Endodermal cell (in vitro differentiated cells): ENCODE data around the gene GTF2IRD1. TPM values are rescaled to one million over a fixed set of nuclear protein-coding genes. Genes with fewer than 3 reads are reported as not detected.

Source experiments
- DNase-seq: peaks from one replicate; pipeline ENCODE4 v3.0.0-alpha.2; 2017
- H3K27ac ChIP-seq: 2 replicates; pipeline ENCODE4 v1.5.1; 2013; ENCODE audit warnings: mild to moderate bottlenecking, low read depth, low read length, moderate library complexity
- H3K27me3 ChIP-seq: 2 replicates; pipeline ENCODE4 v1.6.1; 2013; ENCODE audit warnings: mild to moderate bottlenecking, low read length, moderate library complexity; ENCODE audit not compliant: insufficient read depth, control insufficient read depth, poor library complexity, severe bottlenecking
- H3K36me3 ChIP-seq: 2 replicates; pipeline ENCODE4 v1.7.0; 2013; ENCODE audit warnings: mild to moderate bottlenecking, low read length, moderate library complexity; ENCODE audit not compliant: control insufficient read depth, insufficient read depth
- H3K4me1 ChIP-seq: one replicate; pipeline ENCODE4 v1.7.0; 2013; ENCODE audit warnings: low read length; ENCODE audit not compliant: control insufficient read depth, insufficient read depth
- H3K4me3 ChIP-seq: 2 replicates; pipeline ENCODE4 v1.5.1; 2013; ENCODE audit warnings: mild to moderate bottlenecking, low read length, moderate library complexity
- H3K9ac ChIP-seq: 2 replicates; pipeline ENCODE4 v1.6.1; 2013; ENCODE audit warnings: mild to moderate bottlenecking, low read length, moderate library complexity; ENCODE audit not compliant: poor library complexity, severe bottlenecking; ENCODE audit errors: extremely low read depth
- H3K9me3 ChIP-seq: 2 replicates; pipeline ENCODE4 v1.6.1; 2013; ENCODE audit warnings: mild to moderate bottlenecking, low read length, moderate library complexity; ENCODE audit not compliant: control insufficient read depth
- H3K27ac Mint-ChIP-seq: 2 replicates; pipeline ENCODE4 v1.8.0; 2020; ENCODE audit warnings: mixed read lengths
- H3K27me3 Mint-ChIP-seq: 2 replicates; pipeline ENCODE4 v1.8.0; 2021; ENCODE audit warnings: mild to moderate bottlenecking, mixed read lengths; ENCODE audit not compliant: insufficient read depth
- H3K36me3 Mint-ChIP-seq: 2 replicates; pipeline ENCODE4 v1.8.0; 2020; ENCODE audit warnings: low read depth, mixed read lengths
- H3K4me1 Mint-ChIP-seq: 2 replicates; pipeline ENCODE4 v1.8.0; 2020; ENCODE audit warnings: mixed read lengths
- H3K4me3 Mint-ChIP-seq: 2 replicates; pipeline ENCODE4 v1.8.0; 2020; ENCODE audit warnings: mild to moderate bottlenecking, moderate library complexity, mixed read lengths
- H3K9me3 Mint-ChIP-seq: 2 replicates; pipeline ENCODE4 v1.8.0; 2020; ENCODE audit warnings: mild to moderate bottlenecking, mixed read lengths
- WGBS, 2 experiments: methylation state at CpG; one replicate each; pipeline versions ENCODE4 v1.1.5 to v1.1.7; 2013; ENCODE audit warnings: missing lambda C conversion rate in 2 of 2, mixed read lengths in 1 of 2; ENCODE audit not compliant: insufficient coverage in 1 of 2, insufficient read length in 1 of 2; 5-methylcytosine and 5-hydroxymethylcytosine counted together
- total RNA-seq, 2 donors: library from RNA; stranded (reverse); fragmentation: NEBNext Ultra II Directional in 1 of 2; extraction: Animal tissue kit (Norgen Biotek cat#: 25700) in 1 of 2; gene quantifications; 2 replicates in 1 of 2; 3 replicates in 1 of 2; pipeline ENCODE4 v1.2.1, GENCODE V29; 2021
- TF ChIP-seq, protein P1 (sequence below): fragments of 200-600 bp; sonication (generic); conservative IDR thresholded peaks from 2 replicates; pipeline ENCODE4 v1.5.0; 2021; ENCODE audit warnings: antibody characterized with exemption, mild to moderate bottlenecking

GTF2IRD1 gene
- total RNA-seq, 2 donors from 2014 or later = 54.8 to 84.4 TPM

DNA sequence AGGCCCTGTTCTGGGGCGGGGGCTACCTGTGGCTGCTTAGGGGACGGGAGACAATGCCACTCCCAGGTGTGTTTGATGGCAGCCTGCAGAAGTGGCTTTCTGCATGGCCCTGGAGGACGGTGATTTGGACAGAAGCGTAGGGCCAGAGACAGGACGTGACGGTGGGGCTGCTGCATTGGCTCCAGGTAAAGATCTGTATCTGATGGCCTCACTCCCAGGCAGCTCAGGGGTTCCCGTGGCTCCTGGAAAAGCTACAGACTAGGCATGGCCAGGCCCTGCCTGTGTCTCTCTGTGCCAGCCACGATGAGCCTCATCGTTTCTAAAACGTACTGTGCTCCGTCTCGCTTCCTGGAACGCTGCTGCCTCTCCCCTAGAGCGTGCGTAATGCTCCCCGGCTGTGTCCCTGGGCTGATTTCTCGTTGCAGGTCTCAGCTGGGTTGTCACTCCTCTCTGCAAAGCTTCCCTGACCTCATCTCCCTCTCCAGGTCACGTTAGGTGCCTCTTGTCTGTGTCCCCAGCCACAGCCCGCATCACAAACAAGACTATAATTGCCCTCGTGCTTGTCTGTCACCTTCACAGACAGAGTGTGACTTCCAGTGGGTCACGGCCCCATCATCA is 12.6 kb downstream of the GTF2IRD1 start:
- Mint-ChIP-seq H3K27me3 (no peaks in the 10 kb centered on the region), H3K27ac (peak overlapping the region; percentile 50)
- H3K27ac ChIP-seq = peak overlapping the region; percentile 3

DNA sequence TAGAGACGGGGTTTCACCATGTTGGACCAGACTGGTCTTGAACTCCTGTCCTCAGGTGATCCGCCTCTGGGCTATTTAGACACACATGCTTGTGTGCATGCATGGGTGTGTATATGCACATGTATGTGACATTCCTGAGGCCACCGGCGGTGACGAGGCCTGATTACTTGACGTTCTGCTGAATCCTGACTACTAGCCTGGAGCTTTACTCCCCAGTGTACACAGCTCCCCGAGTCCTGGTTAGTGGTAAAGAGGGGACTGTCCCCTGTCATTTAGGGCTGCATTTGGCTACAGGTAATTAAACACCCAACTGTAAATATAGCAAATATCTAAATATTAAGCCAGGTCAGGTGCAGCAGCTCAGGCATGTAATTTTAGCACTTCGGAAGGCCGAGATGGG is 14.2 kb downstream of the GTF2IRD1 start:
- H3K36me3 ChIP-seq = peaks cover 24% of the 10 kb centered on the region
- Mint-ChIP-seq H3K9me3 (no peaks in the 10 kb centered on the region), H3K4me1 (peaks cover 8% of the 10 kb centered on the region), H3K27me3 (no peaks in the 10 kb centered on the region), H3K4me3 (no peak overlapping the region), H3K36me3 (peaks cover 22% of the 10 kb centered on the region), H3K27ac (peak overlapping the region; percentile 23)
- H3K9me3 ChIP-seq = no peaks in the 10 kb centered on the region
- no peak overlapping the region for H3K27ac ChIP-seq
- TF ChIP-seq, protein P1, sequence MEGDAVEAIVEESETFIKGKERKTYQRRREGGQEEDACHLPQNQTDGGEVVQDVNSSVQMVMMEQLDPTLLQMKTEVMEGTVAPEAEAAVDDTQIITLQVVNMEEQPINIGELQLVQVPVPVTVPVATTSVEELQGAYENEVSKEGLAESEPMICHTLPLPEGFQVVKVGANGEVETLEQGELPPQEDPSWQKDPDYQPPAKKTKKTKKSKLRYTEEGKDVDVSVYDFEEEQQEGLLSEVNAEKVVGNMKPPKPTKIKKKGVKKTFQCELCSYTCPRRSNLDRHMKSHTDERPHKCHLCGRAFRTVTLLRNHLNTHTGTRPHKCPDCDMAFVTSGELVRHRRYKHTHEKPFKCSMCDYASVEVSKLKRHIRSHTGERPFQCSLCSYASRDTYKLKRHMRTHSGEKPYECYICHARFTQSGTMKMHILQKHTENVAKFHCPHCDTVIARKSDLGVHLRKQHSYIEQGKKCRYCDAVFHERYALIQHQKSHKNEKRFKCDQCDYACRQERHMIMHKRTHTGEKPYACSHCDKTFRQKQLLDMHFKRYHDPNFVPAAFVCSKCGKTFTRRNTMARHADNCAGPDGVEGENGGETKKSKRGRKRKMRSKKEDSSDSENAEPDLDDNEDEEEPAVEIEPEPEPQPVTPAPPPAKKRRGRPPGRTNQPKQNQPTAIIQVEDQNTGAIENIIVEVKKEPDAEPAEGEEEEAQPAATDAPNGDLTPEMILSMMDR = no peak
- peaks cover 4% of the 10 kb centered on the region for H3K4me1 ChIP-seq
- no peaks in the 10 kb centered on the region for H3K27me3 ChIP-seq
- no peak overlapping the region for H3K4me3 ChIP-seq
- no peak for DNase-seq
- H3K9ac ChIP-seq = no peak overlapping the region
- 95 to 97% methylated on average over 5 to 9 of the region's 9 CpGs for WGBS, 2 experiments

More for the DNA sequence above, 12.6 kb downstream of the GTF2IRD1 start:
- peaks cover 8% of the 10 kb centered on the region for H3K4me1 Mint-ChIP-seq
- peaks cover 12% of the 10 kb centered on the region for H3K36me3 ChIP-seq
- no peak overlapping the region for H3K4me3 Mint-ChIP-seq
- peaks cover 26% of the 10 kb centered on the region for H3K36me3 Mint-ChIP-seq
- 80 to 85% methylated on average over 16 to 21 of the region's 21 CpGs for WGBS, 2 experiments
- H3K9ac ChIP-seq = no peak overlapping the region
- DNase-seq = peak; percentile 79
- no peaks in the 10 kb centered on the region for H3K9me3 Mint-ChIP-seq
- H3K4me3 ChIP-seq = no peak overlapping the region
- H3K4me1 ChIP-seq = peaks cover 4% of the 10 kb centered on the region
- TF ChIP-seq, protein P1 = no peak
- no peaks in the 10 kb centered on the region for H3K27me3 ChIP-seq
- no peaks in the 10 kb centered on the region for H3K9me3 ChIP-seq

DNA sequence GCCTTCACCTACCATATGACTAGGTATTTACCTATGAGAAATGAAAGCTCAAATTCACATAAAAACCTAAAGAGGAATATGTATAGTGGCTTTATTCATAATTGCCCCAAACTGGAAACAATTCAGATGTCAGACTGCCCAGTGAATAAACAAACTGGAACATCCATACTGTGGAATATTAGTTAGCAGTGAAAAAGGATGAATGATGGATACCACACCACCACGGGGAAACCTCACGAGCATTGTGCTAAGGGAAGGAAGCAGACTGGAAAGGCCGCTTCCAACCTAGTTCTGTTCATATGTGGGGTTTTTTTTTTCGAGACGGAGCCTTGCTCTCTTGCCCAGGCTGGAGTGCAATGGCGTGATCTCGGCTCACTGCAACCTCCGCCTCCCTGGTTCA is 16.8 kb downstream of the GTF2IRD1 start:
- TF ChIP-seq, protein P1 = no peak
- H3K4me3 ChIP-seq = no peak overlapping the region
- 90 to 98% methylated on average over 8 of the region's 8 CpGs for WGBS, 2 experiments
- H3K4me1 ChIP-seq = peaks cover 4% of the 10 kb centered on the region
- no peak overlapping the region for H3K27ac ChIP-seq
- Mint-ChIP-seq H3K4me3 (no peak overlapping the region), H3K36me3 (peaks cover 20% of the 10 kb centered on the region), H3K27ac (no peak overlapping the region), H3K27me3 (no peaks in the 10 kb centered on the region), H3K4me1 (peaks cover 8% of the 10 kb centered on the region), H3K9me3 (no peaks in the 10 kb centered on the region)
- H3K27me3 ChIP-seq = no peaks in the 10 kb centered on the region
- H3K36me3 ChIP-seq = peaks cover 27% of the 10 kb centered on the region
- DNase-seq = no peak
- H3K9ac ChIP-seq = no peak overlapping the region
- no peaks in the 10 kb centered on the region for H3K9me3 ChIP-seq
